HG03460 (cell line): ENCODE data around the gene COG3.
"Not testable (repeated sequence)": the region's sequence is repeated elsewhere in the genome, so short reads cannot be mapped to it uniquely, and the experiment has no call there.

Source experiments
- ATAC-seq: cut with Tn5 transposase; IDR thresholded peaks from one replicate; pipeline ENCODE4 v1.9.1; 2021; ENCODE audit not compliant: unreplicated experiment

COG3 gene

GRCh38 chr13:45464687-45465453 is at the start of gene COG3:
Gene COG3, plus strand, starts transcription at chr13:45464939. Its CDS starts 98 bp downstream, at chr13:45465037.
- ATAC-seq: peak; percentile 95

DNA sequence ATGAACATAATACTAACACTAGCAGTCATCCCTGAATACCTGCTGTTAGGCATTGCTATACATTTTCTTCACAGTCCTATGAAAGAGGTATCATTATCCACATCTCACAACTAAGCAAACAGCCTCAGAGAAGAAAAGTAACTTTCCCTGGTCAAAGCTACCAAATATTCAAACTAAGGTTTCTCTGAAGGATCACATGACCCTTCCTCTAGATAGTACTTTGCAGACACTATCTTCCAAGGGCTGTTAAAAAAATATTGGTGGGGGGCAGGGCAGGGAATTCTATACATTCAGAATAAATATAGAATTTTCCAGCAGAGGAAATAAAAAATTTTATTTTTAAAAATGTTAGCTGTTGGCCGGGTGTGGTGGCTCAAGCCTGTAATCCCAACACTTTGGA is 49.6 kb upstream of the COG3 start:
- no peak for ATAC-seq

DNA sequence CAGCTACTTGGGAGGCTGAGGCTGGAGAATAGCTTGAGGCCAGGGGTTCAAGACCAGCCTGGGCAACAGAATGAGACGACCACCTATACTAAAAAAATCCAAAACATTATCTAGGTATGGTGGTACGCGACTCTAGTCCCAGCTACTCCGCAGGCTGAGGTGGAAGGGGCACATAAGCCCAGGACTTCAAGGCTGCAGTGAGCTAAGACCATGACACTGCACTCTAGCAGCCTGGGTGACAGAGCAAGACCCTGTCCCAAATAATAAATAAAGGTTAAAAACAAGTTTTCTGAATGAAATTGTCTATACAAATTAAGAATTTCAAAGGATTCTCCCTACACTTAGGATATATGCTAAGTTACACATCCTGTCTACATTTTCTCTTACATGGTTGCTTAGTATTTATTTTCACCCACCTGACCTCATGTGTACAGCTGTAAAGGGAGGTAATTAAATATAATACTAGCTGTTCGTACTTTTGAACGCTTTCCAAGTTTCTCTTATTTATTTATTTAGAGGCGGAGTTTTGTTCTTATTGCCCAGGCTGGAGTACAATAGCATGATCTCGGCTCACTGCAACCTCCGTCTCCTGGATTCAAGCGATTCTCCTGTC is 48.1 kb upstream of the COG3 start:
- ATAC-seq: no peak

DNA sequence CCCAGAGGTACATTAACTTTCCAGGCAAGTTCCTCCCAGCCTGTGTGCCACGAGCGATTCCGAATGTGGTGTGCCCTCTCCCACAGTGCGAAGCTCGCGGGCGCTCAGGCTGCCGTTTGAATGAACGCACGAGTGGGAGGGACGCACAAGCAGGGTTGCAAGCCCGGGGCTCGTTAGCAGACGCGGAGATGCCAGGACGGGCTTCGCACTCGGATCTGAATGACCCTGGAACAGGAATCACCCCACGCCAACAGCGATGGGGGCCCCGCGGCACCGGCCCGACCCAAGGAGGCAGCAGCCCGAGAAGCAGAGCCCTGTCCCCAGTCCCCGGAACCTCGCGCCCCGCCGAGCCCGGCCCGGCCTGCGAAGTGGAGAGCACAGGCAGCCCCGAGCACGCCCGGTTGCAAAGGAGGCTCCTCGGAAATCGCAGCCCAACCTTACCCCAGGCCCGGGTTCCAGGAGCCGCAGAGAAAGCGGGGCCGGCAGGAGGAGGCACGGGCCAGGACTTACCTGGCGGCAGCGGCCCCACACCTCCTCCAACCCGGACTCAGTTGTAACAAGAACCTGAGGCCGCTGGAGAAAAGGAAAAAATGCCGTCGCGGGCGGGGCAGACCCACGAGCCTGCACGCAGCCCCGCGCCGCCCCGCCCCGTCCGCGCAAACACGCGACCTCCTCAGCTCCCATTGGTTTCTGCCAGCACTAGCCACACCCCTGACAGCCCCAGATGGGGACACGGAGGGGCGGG is 46.8 kb upstream of the COG3 start, which contains the start of gene SLC25A30:
TSS of gene SLC25A30 (minus strand) at position 584 of the 745 bp plus-strand sequence. CDS start 6,948 bp downstream, outside the sequence.
- peak; percentile 92 for ATAC-seq

DNA sequence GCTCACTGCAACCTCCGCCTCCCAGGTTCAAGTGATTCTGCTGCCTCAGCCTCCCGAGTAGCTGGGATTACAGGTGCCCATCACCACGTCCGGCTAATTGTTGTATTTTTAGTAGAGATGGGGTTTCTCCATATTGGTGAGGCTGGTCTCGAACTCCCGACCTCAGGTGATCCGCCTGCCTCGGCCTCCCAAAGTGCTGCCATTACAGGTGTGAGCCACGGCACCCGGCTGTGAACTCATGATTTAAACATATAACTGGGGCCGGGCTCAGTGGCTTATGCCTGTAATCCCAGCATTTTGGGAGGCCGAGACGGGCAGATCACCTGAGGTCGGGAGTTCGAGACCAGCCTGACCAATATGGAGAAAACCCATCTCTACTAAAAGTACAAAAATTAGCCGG is 45.4 kb upstream of the COG3 start:
- not testable (repeated sequence) for ATAC-seq

GRCh38 chr13:45419945-45420344 is 44.8 kb upstream of the COG3 start:
- no peak for ATAC-seq

DNA sequence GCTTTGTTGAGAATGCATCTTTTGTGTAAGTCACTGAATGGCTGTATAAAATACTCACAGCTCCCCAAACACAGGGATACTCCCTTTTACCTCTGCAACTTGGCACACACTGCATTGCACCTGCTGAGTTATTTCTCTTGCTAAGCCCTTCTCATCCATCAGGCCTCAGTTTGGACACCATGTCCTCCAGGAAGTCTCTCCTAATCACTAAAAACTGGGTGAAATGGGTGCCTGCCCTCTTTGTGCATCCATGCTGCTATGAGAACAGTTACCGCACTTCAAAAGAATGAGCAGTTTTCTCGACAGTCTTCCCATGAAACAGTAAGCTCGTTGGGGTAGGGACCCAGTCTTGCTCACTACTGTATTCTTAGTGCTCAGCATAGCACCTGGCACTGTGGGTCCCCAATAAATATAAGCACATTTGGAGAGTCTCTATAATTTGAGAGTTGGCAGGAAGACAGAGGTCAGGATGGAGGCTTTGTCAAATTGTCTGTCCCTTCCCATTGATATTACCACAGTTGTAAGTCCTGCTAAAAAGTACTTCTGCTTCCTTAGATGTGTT is 41.9 kb upstream of the COG3 start:
- no peak for ATAC-seq

GRCh38 chr13:45426056-45426841 is 38.5 kb upstream of the COG3 start:
- ATAC-seq: not testable (repeated sequence)

GRCh38 chr13:45432737-45433380 is 31.9 kb upstream of the COG3 start:
- ATAC-seq: no peak

DNA sequence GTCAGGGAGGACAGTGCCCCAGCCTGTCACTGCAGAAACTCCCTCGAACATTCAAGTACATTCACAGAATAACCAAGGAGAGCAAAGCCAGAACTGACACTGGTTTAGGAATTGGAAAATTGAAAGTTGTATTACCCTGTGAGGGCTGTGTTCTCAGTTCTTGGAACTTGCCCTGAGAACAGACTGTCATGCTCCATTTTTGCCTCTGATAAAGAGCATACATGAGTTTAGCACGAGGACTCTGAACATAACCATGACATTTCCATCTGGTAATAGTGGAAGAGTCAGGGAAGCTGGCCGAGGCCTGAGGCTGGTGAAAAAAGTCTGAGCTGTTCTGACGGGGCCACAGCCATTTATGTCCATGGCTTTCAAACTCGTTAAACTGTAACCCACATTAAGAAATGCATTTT is 31.4 kb upstream of the COG3 start:
- no peak for ATAC-seq

DNA sequence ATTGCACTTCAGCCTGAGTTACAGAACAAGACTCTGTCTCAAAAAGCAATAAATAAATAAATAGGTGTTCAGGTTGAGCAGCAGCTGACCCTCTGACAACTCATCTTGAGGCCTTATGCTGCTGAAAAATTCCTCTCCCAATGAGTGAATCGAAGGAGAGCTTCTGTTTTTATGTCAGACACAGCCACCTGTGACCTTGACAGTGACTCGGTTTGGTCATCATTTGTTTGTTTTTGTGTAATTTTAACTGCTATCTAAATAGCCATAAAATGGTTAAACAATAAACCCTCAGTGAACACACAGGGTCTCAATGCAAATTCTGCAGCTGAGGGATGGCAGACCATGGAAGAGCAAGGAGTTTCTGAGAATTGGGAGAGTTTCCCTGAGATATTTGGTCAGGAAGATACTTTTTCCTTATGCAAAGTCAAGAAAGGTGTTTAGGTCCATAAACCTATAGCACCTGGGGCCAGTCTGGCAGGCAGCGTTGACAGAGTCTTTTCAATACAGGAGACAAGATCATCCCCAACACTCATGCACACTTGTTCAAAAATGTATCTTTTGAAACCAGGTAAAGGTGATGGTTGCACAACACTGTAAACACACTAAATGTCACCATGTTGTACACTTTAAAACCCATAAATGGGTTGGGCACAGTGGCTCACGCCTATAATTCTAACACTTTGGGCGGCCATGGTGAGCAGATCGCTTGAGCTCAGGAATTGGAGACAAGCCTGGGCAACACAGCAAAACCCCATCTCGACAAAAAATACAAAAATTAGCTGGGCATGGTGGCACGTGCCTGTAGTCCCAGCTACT is 30.0 kb upstream of the COG3 start:
- ATAC-seq: no peak

- no peak for ATAC-seq
Observed at GRCh38 chr13:45436332-45436731, 28.4 kb upstream of the COG3 start.

GRCh38 chr13:45436953-45437352 is 27.8 kb upstream of the COG3 start:
- ATAC-seq: no peak

DNA sequence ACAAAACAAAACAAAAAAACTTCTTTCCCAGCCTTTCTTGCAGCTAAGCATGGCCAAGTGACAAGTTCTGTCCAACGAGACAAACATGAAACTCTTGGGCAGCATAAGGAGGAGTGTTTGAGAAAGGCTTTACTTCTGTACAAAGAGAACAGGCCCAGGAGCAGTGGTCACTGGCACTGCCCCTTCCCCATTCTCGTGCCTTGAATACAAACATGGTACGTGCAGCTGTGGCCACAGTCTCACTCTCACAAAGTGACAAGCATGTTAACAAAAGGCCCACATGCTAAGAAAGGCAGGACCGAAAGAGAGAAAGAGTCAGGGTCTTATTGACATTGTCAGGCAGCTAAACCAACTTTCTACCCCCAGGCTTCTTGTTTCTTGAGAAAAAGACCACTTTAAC is 26.8 kb upstream of the COG3 start:
- no peak for ATAC-seq

- ATAC-seq: no peak
Observed at GRCh38 chr13:45439008-45439407, 25.7 kb upstream of the COG3 start.

- ATAC-seq: no peak
Observed at GRCh38 chr13:45439781-45440462, 24.8 kb upstream of the COG3 start.

GRCh38 chr13:45441633-45442032 is 23.1 kb upstream of the COG3 start:
- ATAC-seq: peak; percentile 49

- ATAC-seq: no peak
Observed at GRCh38 chr13:45445053-45445452, 19.7 kb upstream of the COG3 start.

- ATAC-seq: no peak
Observed at GRCh38 chr13:45446181-45446580, 18.6 kb upstream of the COG3 start.
